Measurements from ENCODE around the gene PPFIA1.

- TF ChIP-seq CTCF (IDR thresholded peaks at IDR 0.05) (no peak), POLR2A (IDR thresholded peaks at IDR 0.05) (no peak)
These were observed 8.5 kb downstream of the PPFIA1 start for GRCh38 chr11:70278994-70279393.
